Fibroblast of skin of scalp (primary cell): ENCODE measurements around the gene UIMC1.
"Not testable (repeated sequence)": the region's sequence is repeated elsewhere in the genome, so short reads cannot be mapped to it uniquely, and the experiment has no call there.

Experiments
- DNase-seq: peaks from one replicate; pipeline ENCODE4 v3.0.0-alpha.2; 2013

Gene UIMC1

GRCh38 chr5:177005619-177006264, 837 bp downstream of the UIMC1 start:
- DNase-seq = peak; percentile 61

- DNase-seq = no peak
These were observed 1.6 kb downstream of the UIMC1 start for GRCh38 chr5:177004961-177005360.

GRCh38 chr5:177003649-177004048, 2.9 kb downstream of the UIMC1 start:
- DNase-seq = no peak

GRCh38 chr5:176999526-176999925, 7.1 kb downstream of the UIMC1 start:
- DNase-seq = not testable (repeated sequence)

GRCh38 chr5:176998828-176999227, 7.8 kb downstream of the UIMC1 start:
- no peak for DNase-seq

GRCh38 chr5:176996780-176997179, 9.8 kb downstream of the UIMC1 start:
- DNase-seq = no peak

- DNase-seq = peak; percentile 28
These were observed 10.4 kb downstream of the UIMC1 start for GRCh38 chr5:176995896-176996767.

GRCh38 chr5:176995122-176995490, 11.5 kb downstream of the UIMC1 start:
- no peak for DNase-seq

- peak; percentile 7 for DNase-seq
These were observed 12.0 kb downstream of the UIMC1 start for GRCh38 chr5:176994460-176995121.

GRCh38 chr5:176993081-176993480, 13.5 kb downstream of the UIMC1 start:
- peak; percentile 32 for DNase-seq

- DNase-seq = no peak
These were observed 19.0 kb downstream of the UIMC1 start for GRCh38 chr5:176987583-176987982.

- no peak for DNase-seq
These were observed 20.3 kb downstream of the UIMC1 start for GRCh38 chr5:176986280-176986679.

GRCh38 chr5:176985516-176985915, 21.1 kb downstream of the UIMC1 start:
- no peak for DNase-seq

- DNase-seq = not testable (repeated sequence)
These were observed 22.4 kb downstream of the UIMC1 start for GRCh38 chr5:176984176-176984575.

GRCh38 chr5:176983593-176983992, 23.0 kb downstream of the UIMC1 start:
- not testable (repeated sequence) for DNase-seq

GRCh38 chr5:176983112-176983511, 23.5 kb downstream of the UIMC1 start:
- not testable (repeated sequence) for DNase-seq

- DNase-seq = no peak
These were observed 25.8 kb downstream of the UIMC1 start for GRCh38 chr5:176980818-176981217.

GRCh38 chr5:176979669-176980068, 26.9 kb downstream of the UIMC1 start:
- no peak for DNase-seq

GRCh38 chr5:176965633-176966032, 40.9 kb downstream of the UIMC1 start:
- DNase-seq = no peak

- DNase-seq = peak; percentile 29
These were observed 47.5 kb downstream of the UIMC1 start for GRCh38 chr5:176959051-176959450.

GRCh38 chr5:176956756-176957155, 49.8 kb downstream of the UIMC1 start:
- DNase-seq = no peak

GRCh38 chr5:176955895-176956294, 50.7 kb downstream of the UIMC1 start:
- DNase-seq = peak; percentile 5

- no peak for DNase-seq
These were observed 52.5 kb downstream of the UIMC1 start for GRCh38 chr5:176954050-176954449.
